Keratinocyte (primary cell): Measurements from ENCODE around the gene GLI3. TPM values are rescaled to one million over a fixed set of nuclear protein-coding genes. Genes with fewer than 3 reads are reported as not detected.

ENCODE experiments used
- DNase-seq: peaks from one replicate; pipeline ENCODE4 v3.0.0-alpha.2; 2011; ENCODE audit warnings: low read depth, missing footprints, low spot score
- FAIRE-seq: peaks from 2 replicates; lab custom pipeline; 2011; peaks lifted over from hg19 to GRCh38; lab: Jason Lieb, UNC
- H2AFZ ChIP-seq: 2 replicates; pipeline ENCODE4 v1.6.0; 2012; ENCODE audit warnings: low read length, control low read depth, inconsistent platforms; ENCODE audit not compliant: control insufficient read depth
- H3K27ac ChIP-seq: 2 replicates; pipeline ENCODE4 v1.5.1; 2011; ENCODE audit warnings: low read length; ENCODE audit not compliant: control insufficient read depth, insufficient read depth
- H3K27me3 ChIP-seq: 3 replicates; pipeline ENCODE4 v1.6.0; 2011; ENCODE audit warnings: low read length; ENCODE audit not compliant: control insufficient read depth, insufficient read depth; ENCODE audit errors: extremely low read depth
- H3K36me3 ChIP-seq, 2 experiments: 2 replicates in 1 of 2; 3 replicates in 1 of 2; pipeline ENCODE4 v1.5.1; 2011; ENCODE audit warnings: low read length in 2 of 2, mild to moderate bottlenecking in 1 of 2; ENCODE audit not compliant: control insufficient read depth in 2 of 2, insufficient read depth in 2 of 2; ENCODE audit errors: extremely low read depth in 1 of 2
- H3K4me1 ChIP-seq: 3 replicates; pipeline ENCODE4 v1.5.1; 2011; ENCODE audit warnings: low read length; ENCODE audit not compliant: control insufficient read depth, insufficient read depth; ENCODE audit errors: extremely low read depth
- H3K4me2 ChIP-seq: 3 replicates; pipeline ENCODE4 v1.6.0; 2011; ENCODE audit warnings: low read depth, low read length; ENCODE audit not compliant: control insufficient read depth, insufficient read depth; ENCODE audit errors: extremely low read depth
- H3K4me3 ChIP-seq, 3 experiments: fragments of 200-600 bp in 1 of 3; sonication (generic) in 1 of 3; 2 replicates in 2 of 3; 3 replicates in 1 of 3; pipeline ENCODE4 v1.5.1; 2011 to 2016; ENCODE audit warnings: low read length in 3 of 3, mild to moderate bottlenecking in 3 of 3, control low read depth in 2 of 3, inconsistent platforms in 1 of 3, low read depth in 1 of 3, mixed read lengths in 1 of 3, mixed run types in 1 of 3, moderate library complexity in 1 of 3; ENCODE audit not compliant: control insufficient read depth in 2 of 3, insufficient read depth in 2 of 3; ENCODE audit errors: extremely low read depth in 1 of 3
- H3K79me2 ChIP-seq: 2 replicates; pipeline ENCODE4 v1.6.0; 2012; ENCODE audit warnings: low read length; ENCODE audit not compliant: control insufficient read depth, insufficient read depth
- H3K9ac ChIP-seq: 3 replicates; pipeline ENCODE4 v1.6.0; 2011; ENCODE audit warnings: low read length; ENCODE audit not compliant: control insufficient read depth, insufficient read depth; ENCODE audit errors: extremely low read depth
- H3K9me1 ChIP-seq: 3 replicates; pipeline ENCODE4 v1.6.0; 2011; ENCODE audit warnings: low read length; ENCODE audit not compliant: control insufficient read depth, insufficient read depth; ENCODE audit errors: extremely low read depth
- H3K9me3 ChIP-seq: 2 replicates; pipeline ENCODE4 v1.5.1; 2012; ENCODE audit warnings: low read depth, low read length; ENCODE audit not compliant: control insufficient read depth
- H4K20me1 ChIP-seq: 3 replicates; pipeline ENCODE4 v1.6.0; 2011; ENCODE audit warnings: low read length; ENCODE audit not compliant: control insufficient read depth, insufficient read depth; ENCODE audit errors: extremely low read depth
- EZH2 ChIP-seq: IDR thresholded peaks from one replicate; pipeline ENCODE4 v1.6.1; 2012; ENCODE audit warnings: inconsistent platforms, mild to moderate bottlenecking, low read length, moderate library complexity
- dilution Hi-C: fragments of 300-500 bp; cut with MboI; formaldehyde crosslinking; loops from one replicate; pipeline ENCODE4 v1.7.0; 2020; ENCODE audit warnings: low sequenced_read_pairs; ENCODE audit not compliant: extremely low pct_ligation_motif_present
- polyA plus RNA-seq, 5 experiments: library from polyadenylated mRNA; depleted of rRNA in 3 of 5; stranded (reverse) in 3 of 5; stranded (forward) in 1 of 5; unstranded in 1 of 5; fragments of >200 nt; gene quantifications; 1 replicate in 1 of 5; 2 replicates in 3 of 5; 3 replicates in 1 of 5; pipeline versions ENCODE4 v1.2.1 to v1.2.3, GENCODE V29; 2011 to 2012; ENCODE audit warnings: missing spikeins in 2 of 5, low read depth in 1 of 5, low replicate concordance in 1 of 5
- TF ChIP-seq, protein P1 (sequence below), 3 experiments: IDR thresholded peaks in 1 of 3; conservative IDR thresholded peaks in 1 of 3; optimal IDR thresholded peaks in 1 of 3; 2 replicates in 2 of 3; 3 replicates in 1 of 3; pipeline versions ENCODE3 to v1.5.1; 2011; ENCODE audit warnings: low read length in 3 of 3, mild to moderate bottlenecking in 3 of 3, moderate library complexity in 2 of 3, control low read depth in 1 of 3, inconsistent platforms in 1 of 3; ENCODE audit not compliant: insufficient read depth in 2 of 3; ENCODE audit errors: extremely low read depth in 1 of 3

The GLI3 gene
- polyA plus RNA-seq, 1 donor (not counting 4 experiments of a cell fraction or from before 2014, with no cell fraction given) = 3.6 TPM

DNA sequence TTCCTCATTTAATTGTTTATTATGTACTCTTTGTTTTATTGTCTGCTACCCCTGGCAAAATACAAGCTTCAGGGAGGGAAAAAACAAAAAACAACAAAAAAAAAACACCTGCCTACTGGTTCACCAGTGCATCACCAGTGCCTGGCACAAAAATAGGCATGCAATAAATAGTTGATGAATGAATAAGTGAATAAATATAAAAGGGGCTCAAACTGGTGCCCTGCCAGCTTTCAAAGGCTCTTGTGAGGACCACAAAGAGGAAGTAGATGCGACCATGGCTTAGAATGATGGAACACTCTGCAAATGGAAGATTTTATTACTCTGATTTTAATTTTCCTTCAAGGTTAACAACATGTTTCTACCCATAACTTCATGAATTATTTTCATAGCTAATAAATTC is 321.1 kb downstream of the GLI3 start:
- Histone ChIP-seq H3K4me2 (no peak overlapping the region), H3K27ac (no peak overlapping the region), H4K20me1 (no peaks in the 10 kb centered on the region), H3K36me3 (no peaks in the 10 kb centered on the region), H3K9me1 (no peaks in the 10 kb centered on the region), H3K4me1 (peaks cover 41% of the 10 kb centered on the region), H3K79me2 (no peaks in the 10 kb centered on the region), H3K9me3 (no peaks in the 10 kb centered on the region), H3K9ac (no peak overlapping the region), H3K4me3 (no peak overlapping the region), H3K27me3 (no peaks in the 10 kb centered on the region), H2AFZ (no peak overlapping the region)
- DNase-seq (no peak), FAIRE-seq (no peak)
- TF ChIP-seq EZH2 = no peak
- TF ChIP-seq, protein P1, sequence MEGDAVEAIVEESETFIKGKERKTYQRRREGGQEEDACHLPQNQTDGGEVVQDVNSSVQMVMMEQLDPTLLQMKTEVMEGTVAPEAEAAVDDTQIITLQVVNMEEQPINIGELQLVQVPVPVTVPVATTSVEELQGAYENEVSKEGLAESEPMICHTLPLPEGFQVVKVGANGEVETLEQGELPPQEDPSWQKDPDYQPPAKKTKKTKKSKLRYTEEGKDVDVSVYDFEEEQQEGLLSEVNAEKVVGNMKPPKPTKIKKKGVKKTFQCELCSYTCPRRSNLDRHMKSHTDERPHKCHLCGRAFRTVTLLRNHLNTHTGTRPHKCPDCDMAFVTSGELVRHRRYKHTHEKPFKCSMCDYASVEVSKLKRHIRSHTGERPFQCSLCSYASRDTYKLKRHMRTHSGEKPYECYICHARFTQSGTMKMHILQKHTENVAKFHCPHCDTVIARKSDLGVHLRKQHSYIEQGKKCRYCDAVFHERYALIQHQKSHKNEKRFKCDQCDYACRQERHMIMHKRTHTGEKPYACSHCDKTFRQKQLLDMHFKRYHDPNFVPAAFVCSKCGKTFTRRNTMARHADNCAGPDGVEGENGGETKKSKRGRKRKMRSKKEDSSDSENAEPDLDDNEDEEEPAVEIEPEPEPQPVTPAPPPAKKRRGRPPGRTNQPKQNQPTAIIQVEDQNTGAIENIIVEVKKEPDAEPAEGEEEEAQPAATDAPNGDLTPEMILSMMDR (optimal IDR thresholded peaks at IDR 0.05 in 1 of 3, IDR thresholded peaks at IDR 0.05 in 1 of 3, conservative IDR thresholded peaks at IDR 0.05 in 1 of 3; ENCODE audit: extremely low read depth in 1 of 3, insufficient read depth in 2 of 3, low read length in 3 of 3) = no peak
- dilution Hi-C loops = no loop called here

DNA sequence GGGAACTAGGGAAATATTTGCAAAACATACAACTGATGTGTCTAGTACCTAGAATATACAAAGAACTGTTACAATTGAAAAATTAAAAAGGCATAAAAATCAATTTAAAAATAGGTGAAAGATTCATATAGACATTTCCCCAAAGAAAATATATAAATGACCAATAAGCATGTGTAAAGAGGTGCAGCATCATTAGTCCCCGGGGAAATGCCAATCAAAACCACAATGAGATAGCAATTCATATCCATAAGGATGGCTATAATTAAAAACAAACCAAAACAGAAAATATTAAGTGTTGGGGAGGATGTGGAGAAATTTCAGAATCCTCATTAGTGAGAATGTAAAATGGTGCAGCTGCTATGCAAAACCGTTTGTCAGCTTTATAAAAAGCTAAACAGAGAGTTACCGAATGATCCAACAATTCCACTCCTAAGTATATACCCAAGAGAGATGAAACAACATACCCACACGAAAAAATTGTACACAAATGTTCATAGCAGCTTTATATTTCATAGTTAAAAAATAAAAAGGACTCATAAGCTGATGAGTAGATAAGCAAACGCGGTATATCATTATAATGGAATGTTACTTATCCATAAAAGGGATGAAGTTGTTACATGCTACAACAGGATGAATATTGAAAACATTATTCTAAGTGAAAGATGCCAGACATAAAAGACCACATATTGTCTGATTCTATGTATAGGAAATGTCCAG is 324.0 kb downstream of the GLI3 start:
- no peak overlapping the region for H3K9ac ChIP-seq
- no peak for DNase-seq
- H3K4me3 ChIP-seq = peak overlapping the region in 1 of 3 experiments; percentile 10
- TF ChIP-seq, protein P1 (optimal IDR thresholded peaks at IDR 0.05 in 1 of 3, IDR thresholded peaks at IDR 0.05 in 1 of 3, conservative IDR thresholded peaks at IDR 0.05 in 1 of 3; ENCODE audit: extremely low read depth in 1 of 3, insufficient read depth in 2 of 3, low read length in 3 of 3) = no peak
- no peak for TF ChIP-seq EZH2
- H3K79me2 ChIP-seq = no peaks in the 10 kb centered on the region
- H3K4me2 ChIP-seq = peak overlapping the region; percentile 55
- dilution Hi-C loops = no loop called here
- H3K27ac ChIP-seq = peak overlapping the region; percentile 69
- no peaks in the 10 kb centered on the region for H4K20me1 ChIP-seq
- H3K9me3 ChIP-seq = no peaks in the 10 kb centered on the region
- H3K9me1 ChIP-seq = no peaks in the 10 kb centered on the region
- H3K27me3 ChIP-seq = no peaks in the 10 kb centered on the region
- peaks cover 44% of the 10 kb centered on the region for H3K4me1 ChIP-seq
- H3K36me3 ChIP-seq = no peaks in the 10 kb centered on the region
- peak overlapping the region; percentile 57 for H2AFZ ChIP-seq
- peak; percentile 5 for FAIRE-seq
